Endothelial cell of umbilical vein (primary cell): ENCODE data around the gene MBOAT2.

Experiments
- EZH2 ChIP-seq: IDR thresholded peaks from 2 replicates; pipeline ENCODE4 v1.6.1; 2012; ENCODE audit warnings: borderline replicate concordance, low read depth, mild to moderate bottlenecking, moderate library complexity, low read length, inconsistent platforms; ENCODE audit not compliant: severe bottlenecking
- GATA2 ChIP-seq: IDR thresholded peaks from 2 replicates; pipeline ENCODE4 v1.7.0; 2011; ENCODE audit warnings: low read depth, mild to moderate bottlenecking, moderate library complexity, mixed read lengths, low read length; ENCODE audit not compliant: insufficient read length, insufficient read depth
- MYC ChIP-seq: IDR thresholded peaks from one replicate; pipeline ENCODE4 v1.6.1; 2011; ENCODE audit warnings: mild to moderate bottlenecking, low read depth, low read length
- POLR2A ChIP-seq: IDR thresholded peaks from 2 replicates; pipeline ENCODE4 v1.6.1; 2012; ENCODE audit warnings: low read depth, mild to moderate bottlenecking, control low read depth, low read length
- POLR2AphosphoS5 ChIP-seq: IDR thresholded peaks from 2 replicates; pipeline ENCODE4 v1.6.1; 2012; ENCODE audit warnings: low read depth, mild to moderate bottlenecking, control low read depth, low read length, moderate library complexity; ENCODE audit not compliant: insufficient read depth
- TF ChIP-seq, protein P1 (sequence below), 2 donors: IDR thresholded peaks; 1 replicate in 1 of 2; 2 replicates in 1 of 2; pipeline ENCODE4 v1.5.1; 2011; ENCODE audit warnings: low read length in 2 of 2, mild to moderate bottlenecking in 2 of 2, moderate library complexity in 2 of 2, control low read depth in 1 of 2, inconsistent platforms in 1 of 2, low read depth in 1 of 2; ENCODE audit not compliant: insufficient read depth in 1 of 2; ENCODE audit errors: extremely low read depth in 1 of 2

DNA sequence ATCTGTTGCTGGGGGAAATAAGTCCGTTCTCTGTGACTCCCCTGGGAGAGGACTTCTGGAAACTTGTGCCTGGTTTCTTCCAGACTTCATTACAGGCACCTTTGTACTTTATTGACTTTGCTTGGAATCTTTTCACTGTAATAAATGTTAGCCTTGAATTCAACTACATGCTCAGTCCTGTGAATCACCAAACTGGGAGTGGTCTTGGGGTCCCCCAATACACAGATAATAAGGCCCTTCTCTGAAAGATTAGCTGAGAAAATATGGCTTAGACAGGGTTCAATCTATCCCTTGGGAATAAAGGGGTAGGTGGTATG lies 117.3 kb downstream of the MBOAT2 start:
- TF ChIP-seq POLR2A (no peak), EZH2 (no peak), GATA2 (no peak), POLR2AphosphoS5 (no peak), MYC (no peak)
- TF ChIP-seq, protein P1, sequence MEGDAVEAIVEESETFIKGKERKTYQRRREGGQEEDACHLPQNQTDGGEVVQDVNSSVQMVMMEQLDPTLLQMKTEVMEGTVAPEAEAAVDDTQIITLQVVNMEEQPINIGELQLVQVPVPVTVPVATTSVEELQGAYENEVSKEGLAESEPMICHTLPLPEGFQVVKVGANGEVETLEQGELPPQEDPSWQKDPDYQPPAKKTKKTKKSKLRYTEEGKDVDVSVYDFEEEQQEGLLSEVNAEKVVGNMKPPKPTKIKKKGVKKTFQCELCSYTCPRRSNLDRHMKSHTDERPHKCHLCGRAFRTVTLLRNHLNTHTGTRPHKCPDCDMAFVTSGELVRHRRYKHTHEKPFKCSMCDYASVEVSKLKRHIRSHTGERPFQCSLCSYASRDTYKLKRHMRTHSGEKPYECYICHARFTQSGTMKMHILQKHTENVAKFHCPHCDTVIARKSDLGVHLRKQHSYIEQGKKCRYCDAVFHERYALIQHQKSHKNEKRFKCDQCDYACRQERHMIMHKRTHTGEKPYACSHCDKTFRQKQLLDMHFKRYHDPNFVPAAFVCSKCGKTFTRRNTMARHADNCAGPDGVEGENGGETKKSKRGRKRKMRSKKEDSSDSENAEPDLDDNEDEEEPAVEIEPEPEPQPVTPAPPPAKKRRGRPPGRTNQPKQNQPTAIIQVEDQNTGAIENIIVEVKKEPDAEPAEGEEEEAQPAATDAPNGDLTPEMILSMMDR (IDR thresholded peaks at IDR 0.05; ENCODE audit: extremely low read depth in 1 of 2, insufficient read depth in 1 of 2, low read depth in 1 of 2, low read length in 2 of 2): no peak
